Loucy (cell line): ENCODE data around the gene EBI3.
"Not testable (repeated sequence)": the region's sequence is repeated elsewhere in the genome, so short reads cannot be mapped to it uniquely, and the experiment has no call there.

Experiments used
- H2AFZ ChIP-seq: fragments of 200-600 bp; sonication (generic); 2 replicates; pipeline ENCODE4 v1.6.0; 2016; ENCODE audit warnings: antibody characterized with exemption, mild to moderate bottlenecking, low read length, moderate library complexity
- H3F3A ChIP-seq: fragments of 200-600 bp; 2 replicates; pipeline ENCODE4 v1.6.0; 2016; ENCODE audit warnings: antibody characterized with exemption, low read depth, mild to moderate bottlenecking
- H3K27me3 ChIP-seq: fragments of 200-600 bp; sonication (generic); 2 replicates; pipeline ENCODE4 v1.6.1; 2014; ENCODE audit warnings: low read length, mild to moderate bottlenecking; ENCODE audit not compliant: insufficient read depth, poor library complexity, severe bottlenecking
- H3K36me3 ChIP-seq: fragments of 200-600 bp; sonication (generic); 2 replicates; pipeline ENCODE4 v1.6.1; 2016; ENCODE audit warnings: low read length; ENCODE audit not compliant: insufficient read depth
- H3K4me1 ChIP-seq: fragments of 200-600 bp; sonication (generic); 2 replicates; pipeline ENCODE4 v1.5.1; 2014; ENCODE audit warnings: low read length, mild to moderate bottlenecking; ENCODE audit not compliant: insufficient read depth, poor library complexity, severe bottlenecking
- H3K4me2 ChIP-seq: fragments of 200-600 bp; sonication (generic); 2 replicates; pipeline ENCODE4 v1.6.0; 2014; ENCODE audit warnings: antibody characterized with exemption, low read length, low read depth, mild to moderate bottlenecking; ENCODE audit not compliant: poor library complexity, severe bottlenecking
- H3K4me3 ChIP-seq: fragments of 200-600 bp; sonication (generic); 2 replicates; pipeline ENCODE4 v1.5.1; 2014; ENCODE audit warnings: low read length, mild to moderate bottlenecking, mixed read lengths; ENCODE audit not compliant: poor library complexity, severe bottlenecking
- H3K79me2 ChIP-seq: fragments of 200-600 bp; sonication (generic); 2 replicates; pipeline ENCODE4 v1.6.1; 2014; ENCODE audit warnings: low read length; ENCODE audit not compliant: insufficient read depth
- H3K9ac ChIP-seq: fragments of 200-600 bp; sonication (generic); 2 replicates; pipeline ENCODE4 v1.6.0; 2014; ENCODE audit warnings: mild to moderate bottlenecking, low read depth, low read length, moderate library complexity; ENCODE audit not compliant: poor library complexity, severe bottlenecking
- H3K9me2 ChIP-seq: fragments of 200-600 bp; sonication (generic); replicated peaks from 2 replicates; pipeline ENCODE4 v1.6.1; 2016; ENCODE audit warnings: low read depth, low read length, mixed read lengths
- H3K9me3 ChIP-seq: fragments of 200-600 bp; sonication (generic); 2 replicates; pipeline ENCODE4 v1.6.1; 2014; ENCODE audit warnings: mild to moderate bottlenecking, antibody characterized with exemption, low read length, low read depth; ENCODE audit not compliant: insufficient read depth
- H4K20me1 ChIP-seq: fragments of 200-600 bp; sonication (generic); 2 replicates; pipeline ENCODE4 v1.6.0; 2014; ENCODE audit warnings: antibody characterized with exemption, low read length, mild to moderate bottlenecking; ENCODE audit not compliant: insufficient read depth, poor library complexity, severe bottlenecking
- EZH2phosphoT487 ChIP-seq: fragments of 200-600 bp; IDR thresholded peaks from 2 replicates; pipeline ENCODE4 v1.6.1; 2018; ENCODE audit warnings: antibody characterized with exemption, mild to moderate bottlenecking, moderate library complexity, borderline replicate concordance
- TF ChIP-seq, protein P1 (sequence below): fragments of 200-600 bp; sonication (generic); conservative IDR thresholded peaks from 2 replicates; pipeline ENCODE4 v1.5.1; 2014; ENCODE audit warnings: mild to moderate bottlenecking, antibody characterized with exemption, low read length

EBI3 gene

DNA sequence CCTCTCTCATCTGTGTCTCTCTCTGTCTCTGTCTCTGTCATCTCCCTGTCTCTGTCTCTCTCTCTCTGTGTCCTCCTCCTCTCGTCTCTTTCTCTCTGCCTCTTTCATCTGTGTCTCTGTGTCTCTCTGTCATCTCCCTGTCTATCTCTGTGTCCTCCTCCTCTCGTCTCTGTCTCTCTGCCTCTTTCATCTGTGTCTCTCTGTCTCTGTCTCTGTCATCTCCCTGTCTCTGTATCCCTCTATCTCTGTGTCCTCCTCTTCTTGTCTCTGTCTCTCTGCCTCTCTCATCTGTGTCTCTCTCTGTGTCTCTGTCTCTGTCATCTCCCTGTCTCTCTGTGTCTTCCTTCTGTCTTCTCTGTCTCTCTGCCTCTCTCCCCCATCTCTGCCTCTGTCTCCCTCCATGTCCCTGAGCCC, 551 bp upstream of the EBI3 start:
- H3K4me3 ChIP-seq: no peak overlapping the region
- peaks cover 11% of the 10 kb centered on the region for H3K27me3 ChIP-seq
- H3K9ac ChIP-seq: no peak overlapping the region
- H3F3A ChIP-seq: no peaks in the 10 kb centered on the region
- no peak for TF ChIP-seq EZH2phosphoT487
- TF ChIP-seq, protein P1, sequence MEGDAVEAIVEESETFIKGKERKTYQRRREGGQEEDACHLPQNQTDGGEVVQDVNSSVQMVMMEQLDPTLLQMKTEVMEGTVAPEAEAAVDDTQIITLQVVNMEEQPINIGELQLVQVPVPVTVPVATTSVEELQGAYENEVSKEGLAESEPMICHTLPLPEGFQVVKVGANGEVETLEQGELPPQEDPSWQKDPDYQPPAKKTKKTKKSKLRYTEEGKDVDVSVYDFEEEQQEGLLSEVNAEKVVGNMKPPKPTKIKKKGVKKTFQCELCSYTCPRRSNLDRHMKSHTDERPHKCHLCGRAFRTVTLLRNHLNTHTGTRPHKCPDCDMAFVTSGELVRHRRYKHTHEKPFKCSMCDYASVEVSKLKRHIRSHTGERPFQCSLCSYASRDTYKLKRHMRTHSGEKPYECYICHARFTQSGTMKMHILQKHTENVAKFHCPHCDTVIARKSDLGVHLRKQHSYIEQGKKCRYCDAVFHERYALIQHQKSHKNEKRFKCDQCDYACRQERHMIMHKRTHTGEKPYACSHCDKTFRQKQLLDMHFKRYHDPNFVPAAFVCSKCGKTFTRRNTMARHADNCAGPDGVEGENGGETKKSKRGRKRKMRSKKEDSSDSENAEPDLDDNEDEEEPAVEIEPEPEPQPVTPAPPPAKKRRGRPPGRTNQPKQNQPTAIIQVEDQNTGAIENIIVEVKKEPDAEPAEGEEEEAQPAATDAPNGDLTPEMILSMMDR: no peak
- no peaks in the 10 kb centered on the region for H3K9me3 ChIP-seq
- no peaks in the 10 kb centered on the region for H3K79me2 ChIP-seq
- no peak overlapping the region for H2AFZ ChIP-seq
- H3K4me1 ChIP-seq: no peaks in the 10 kb centered on the region
- no peak overlapping the region for H3K4me2 ChIP-seq
- no peaks in the 10 kb centered on the region for H3K36me3 ChIP-seq
- no peaks in the 10 kb centered on the region for H3K9me2 ChIP-seq
- H4K20me1 ChIP-seq: no peaks in the 10 kb centered on the region

DNA sequence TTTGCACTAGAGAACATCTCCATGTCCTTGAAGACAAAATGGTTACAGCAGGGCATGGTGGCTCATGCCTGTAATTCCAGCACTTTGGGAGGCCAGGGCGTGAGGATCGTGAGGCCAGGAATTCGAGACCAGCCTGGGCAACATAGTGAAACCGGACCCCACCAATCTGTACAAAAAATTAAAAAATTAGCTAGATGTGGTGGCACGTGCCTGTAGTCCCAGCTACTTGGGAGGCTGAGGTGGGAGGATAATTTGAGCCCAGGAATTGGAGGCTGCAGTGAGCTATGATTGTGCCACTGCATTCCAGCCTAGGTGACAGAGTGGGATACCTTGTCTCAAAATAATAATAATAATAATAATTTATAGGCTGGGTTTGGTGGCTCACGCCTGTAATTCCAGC, 914 bp downstream of the EBI3 start:
- H2AFZ ChIP-seq, H3K79me2 ChIP-seq, H3K4me1 ChIP-seq, H3F3A ChIP-seq, H3K4me3 ChIP-seq, H4K20me1 ChIP-seq, H3K9ac ChIP-seq, H3K9me2 ChIP-seq, H3K4me2 ChIP-seq, H3K36me3 ChIP-seq, H3K9me3 ChIP-seq: not testable (repeated sequence)
- H3K27me3 ChIP-seq: peaks cover 11% of the 10 kb centered on the region

DNA sequence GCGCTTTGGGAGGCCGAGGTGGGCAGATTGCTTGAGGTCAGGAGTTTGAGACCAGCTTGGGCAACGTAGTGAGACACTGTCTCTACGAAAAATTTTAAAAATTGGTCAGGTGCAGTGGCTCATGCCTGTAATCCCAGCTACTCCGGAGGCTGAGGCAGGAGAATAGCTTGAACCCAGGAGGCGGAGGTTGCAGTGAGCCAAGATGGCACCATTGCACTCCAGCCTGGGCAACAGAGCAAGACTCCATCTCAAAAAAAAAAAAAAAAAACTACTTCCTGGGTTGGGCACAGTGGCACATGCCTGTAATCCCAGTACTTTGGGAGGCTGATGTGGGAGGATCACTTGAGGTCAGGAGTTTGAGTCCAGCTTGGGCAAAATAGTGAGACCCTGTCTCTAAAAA, 2.2 kb downstream of the EBI3 start:
- not testable (repeated sequence) for H3K9ac ChIP-seq, H3K4me3 ChIP-seq, H3K9me2 ChIP-seq, H3K79me2 ChIP-seq, H3K4me1 ChIP-seq, H3K4me2 ChIP-seq, H3K36me3 ChIP-seq, H3K9me3 ChIP-seq, H2AFZ ChIP-seq, H3F3A ChIP-seq, H4K20me1 ChIP-seq
- H3K27me3 ChIP-seq: peaks cover 11% of the 10 kb centered on the region

DNA sequence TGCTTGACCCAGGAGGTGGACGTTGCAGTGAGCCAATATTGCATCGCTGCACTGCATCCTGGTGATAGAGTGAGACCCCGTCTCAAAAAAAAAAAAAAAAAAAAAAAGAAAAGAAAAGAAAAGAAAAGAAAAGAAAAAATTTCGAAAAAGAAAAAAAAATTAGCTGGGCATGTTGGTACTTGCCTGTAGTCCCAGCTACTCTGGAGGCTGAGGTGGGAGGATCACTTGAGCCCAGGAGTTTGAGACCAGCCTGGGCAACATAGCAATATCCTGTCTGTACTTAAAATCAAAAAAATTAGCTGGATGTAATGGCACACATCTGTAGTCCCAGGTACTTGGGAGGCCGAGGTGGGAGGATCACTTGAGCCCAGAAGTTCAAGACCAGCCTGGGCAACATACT, 2.8 kb downstream of the EBI3 start:
- H2AFZ ChIP-seq, H3K9me2 ChIP-seq, H3K4me1 ChIP-seq, H3K79me2 ChIP-seq, H3K4me2 ChIP-seq, H3K9ac ChIP-seq, H4K20me1 ChIP-seq, H3K4me3 ChIP-seq, H3K36me3 ChIP-seq, H3K9me3 ChIP-seq, H3F3A ChIP-seq: not testable (repeated sequence)
- peaks cover 11% of the 10 kb centered on the region for H3K27me3 ChIP-seq
